ENCODE data around the gene SCN2A.

The SCN2A gene

GRCh38 chr2:165239230-165239629, at the start of gene SCN2A:
SCN2A (plus strand) TSS chr2:165239414; CDS start chr2:165295824, 56,410 bp downstream.
- peak; percentile 59 for DNase-seq

GRCh38 chr2:165191096-165191728, 48.0 kb upstream of the SCN2A start:
- no peak for DNase-seq

- no peak for DNase-seq
Observed at GRCh38 chr2:165192729-165193128, 46.5 kb upstream of the SCN2A start.

GRCh38 chr2:165193178-165193777, 45.9 kb upstream of the SCN2A start:
- DNase-seq: peak; percentile 38

GRCh38 chr2:165196411-165196810, 42.8 kb upstream of the SCN2A start:
- DNase-seq: no peak

GRCh38 chr2:165197346-165197745, 41.9 kb upstream of the SCN2A start:
- DNase-seq: no peak

GRCh38 chr2:165198181-165198580, 41.0 kb upstream of the SCN2A start:
- no peak for DNase-seq

GRCh38 chr2:165202239-165202638, 37.0 kb upstream of the SCN2A start:
- DNase-seq: no peak

- DNase-seq: peak; percentile 53
Observed at GRCh38 chr2:165203689-165204559, 35.3 kb upstream of the SCN2A start, which contains the start of gene SCN3A. SCN3A (minus strand) TSS chr2:165204050; CDS start chr2:165176394, 27,656 bp downstream.

GRCh38 chr2:165205865-165206264, 33.3 kb upstream of the SCN2A start:
- DNase-seq: no peak

- DNase-seq: no peak
Observed at GRCh38 chr2:165208094-165208493, 31.1 kb upstream of the SCN2A start.

- no peak for DNase-seq
Observed at GRCh38 chr2:165214093-165214492, 25.1 kb upstream of the SCN2A start.

GRCh38 chr2:165219481-165219880, 19.7 kb upstream of the SCN2A start:
- no peak for DNase-seq

- no peak for DNase-seq
Observed at GRCh38 chr2:165224941-165225340, 14.3 kb upstream of the SCN2A start.

GRCh38 chr2:165227571-165227970, 11.6 kb upstream of the SCN2A start:
- DNase-seq: no peak

- DNase-seq: no peak
Observed at GRCh38 chr2:165237056-165237455, 2.2 kb upstream of the SCN2A start.

- no peak for DNase-seq
Observed at GRCh38 chr2:165238295-165238694, 919 bp upstream of the SCN2A start.

- peak; percentile 16 for DNase-seq
Observed at GRCh38 chr2:165239856-165240515, 772 bp downstream of the SCN2A start.

- no peak for DNase-seq
Observed at GRCh38 chr2:165240916-165241315, 1.7 kb downstream of the SCN2A start.

- no peak for DNase-seq
Observed at GRCh38 chr2:165245081-165245793, 6.0 kb downstream of the SCN2A start.

- no peak for DNase-seq
Observed at GRCh38 chr2:165248238-165248637, 9.0 kb downstream of the SCN2A start.

GRCh38 chr2:165251366-165251765, 12.2 kb downstream of the SCN2A start:
- DNase-seq: peak; percentile 29

GRCh38 chr2:165253178-165253577, 14.0 kb downstream of the SCN2A start:
- no peak for DNase-seq

All from NCI-H1105 (cell line).